ENCODE measurements around the gene OAS1.

OAS1 gene

DNA sequence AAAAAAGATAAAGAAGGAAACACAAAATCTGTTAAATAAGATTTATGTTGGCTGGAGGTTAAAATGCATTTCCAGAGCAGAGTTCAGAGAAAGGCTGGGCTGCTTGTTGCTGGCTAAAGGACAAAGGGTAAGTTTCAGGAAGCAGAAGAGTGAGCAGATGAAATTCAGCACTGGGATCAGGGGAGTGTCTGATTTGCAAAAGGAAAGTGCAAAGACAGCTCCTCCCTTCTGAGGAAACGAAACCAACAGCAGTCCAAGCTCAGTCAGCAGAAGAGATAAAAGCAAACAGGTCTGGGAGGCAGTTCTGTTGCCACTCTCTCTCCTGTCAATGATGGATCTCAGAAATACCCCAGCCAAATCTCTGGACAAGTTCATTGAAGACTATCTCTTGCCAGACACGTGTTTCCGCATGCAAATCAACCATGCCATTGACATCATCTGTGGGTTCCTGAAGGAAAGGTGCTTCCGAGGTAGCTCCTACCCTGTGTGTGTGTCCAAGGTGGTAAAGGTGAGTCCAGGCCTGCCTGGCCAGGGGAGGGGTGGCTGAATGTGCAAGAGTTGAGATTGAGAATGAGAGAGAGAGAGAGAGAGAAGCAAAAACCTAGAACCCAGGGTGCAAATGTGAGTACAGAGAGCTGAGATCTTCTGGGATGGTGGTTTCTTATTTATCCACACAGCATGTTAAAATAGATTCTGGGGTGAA is at the start of gene OAS1:
Gene OAS1, plus strand, starts transcription at position 251 of the 703 bp plus-strand sequence. Its CDS starts 78 bp downstream, at position 329.
- DNase-seq, result no peak

DNA sequence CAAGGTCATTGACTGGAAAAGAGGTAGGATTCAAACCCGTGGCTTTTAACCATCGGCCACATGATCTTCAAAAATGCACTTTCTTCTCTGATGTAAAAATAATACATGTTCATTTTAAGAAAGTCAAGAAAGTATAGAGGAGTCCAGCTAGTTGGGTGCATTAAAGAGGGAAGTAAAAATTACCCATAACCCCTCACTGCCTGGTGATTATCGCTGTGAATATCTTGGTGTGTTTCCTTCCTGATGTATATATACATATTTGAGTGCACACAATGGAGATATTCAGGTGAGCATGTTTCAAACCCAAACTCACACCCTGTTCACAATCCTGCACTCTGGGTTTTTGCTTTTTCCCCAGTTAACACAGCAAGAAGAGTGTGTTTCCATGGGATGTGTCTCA is 47.5 kb upstream of the OAS1 start:
- no peak for DNase-seq

DNA sequence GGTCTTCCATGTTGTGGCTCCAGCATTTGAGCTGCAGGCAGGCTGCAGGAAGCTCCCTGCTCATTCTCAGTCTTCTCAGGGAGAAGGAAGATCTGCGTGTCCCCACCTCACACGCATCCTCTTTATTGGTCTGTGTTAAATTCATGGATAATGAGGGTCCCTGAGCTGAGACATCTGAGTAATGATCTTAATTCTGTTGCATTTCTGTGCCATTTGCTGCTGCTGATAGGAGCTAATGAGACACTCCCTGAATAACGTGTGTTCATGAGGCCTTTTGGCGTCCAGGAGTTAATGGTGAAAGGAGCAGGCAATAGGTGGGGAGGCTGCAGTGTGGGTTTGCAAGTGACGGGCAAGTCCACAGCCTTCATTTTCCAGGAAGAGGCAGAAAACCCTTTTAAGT is 46.6 kb upstream of the OAS1 start:
- no peak for DNase-seq

DNA sequence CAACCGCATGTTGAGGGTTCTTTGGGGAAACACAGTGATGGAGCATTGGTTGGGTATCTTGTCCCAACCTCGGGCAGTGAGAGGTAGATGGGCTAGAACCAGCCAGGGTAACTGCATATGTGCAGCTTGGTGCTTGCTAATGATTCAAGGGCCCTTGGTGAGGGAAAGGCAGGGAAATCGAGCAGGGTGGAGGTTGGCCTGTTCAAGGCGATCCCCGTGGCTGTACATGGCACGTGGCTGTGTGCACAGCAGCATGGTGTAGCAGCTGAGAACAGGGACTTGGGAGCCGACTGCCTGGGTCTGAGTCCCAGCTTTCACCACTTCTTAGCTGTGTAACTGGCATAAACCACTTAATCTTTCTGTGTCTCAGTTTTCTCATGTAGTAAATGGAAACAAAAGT is 45.5 kb upstream of the OAS1 start:
- DNase-seq, result no peak

DNA sequence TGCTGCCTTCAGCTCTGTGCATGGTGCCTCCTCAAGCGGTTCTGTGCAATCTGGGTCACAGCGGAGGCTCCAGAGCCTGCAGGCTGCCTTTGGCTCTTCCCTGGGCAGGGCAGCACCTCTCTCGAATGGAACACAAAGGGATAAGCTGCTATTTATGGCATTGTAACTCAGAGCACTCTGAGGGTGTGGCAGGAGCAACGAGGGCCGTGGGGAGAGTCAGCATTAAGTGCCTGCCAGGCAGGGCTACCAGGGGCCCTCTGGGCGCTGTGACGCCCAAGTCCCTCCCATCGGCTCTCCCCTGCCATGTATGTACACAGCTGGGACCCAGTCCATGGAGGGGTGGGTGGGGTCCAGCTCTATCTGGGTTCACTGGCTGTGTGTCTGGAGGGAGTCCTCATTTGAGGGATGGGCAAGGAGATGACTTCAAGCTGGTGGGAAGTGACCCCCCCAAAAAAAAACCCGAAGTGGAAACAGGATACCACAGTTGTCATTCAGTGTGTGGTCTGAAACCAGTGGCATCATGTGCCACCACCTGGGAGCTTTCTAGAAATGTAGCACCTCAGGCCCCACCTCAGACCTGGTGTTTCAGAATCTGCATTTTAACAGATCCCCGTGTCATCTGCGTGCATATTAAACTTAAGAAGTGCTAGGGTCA is 44.0 kb upstream of the OAS1 start:
- DNase-seq, result no peak

DNA sequence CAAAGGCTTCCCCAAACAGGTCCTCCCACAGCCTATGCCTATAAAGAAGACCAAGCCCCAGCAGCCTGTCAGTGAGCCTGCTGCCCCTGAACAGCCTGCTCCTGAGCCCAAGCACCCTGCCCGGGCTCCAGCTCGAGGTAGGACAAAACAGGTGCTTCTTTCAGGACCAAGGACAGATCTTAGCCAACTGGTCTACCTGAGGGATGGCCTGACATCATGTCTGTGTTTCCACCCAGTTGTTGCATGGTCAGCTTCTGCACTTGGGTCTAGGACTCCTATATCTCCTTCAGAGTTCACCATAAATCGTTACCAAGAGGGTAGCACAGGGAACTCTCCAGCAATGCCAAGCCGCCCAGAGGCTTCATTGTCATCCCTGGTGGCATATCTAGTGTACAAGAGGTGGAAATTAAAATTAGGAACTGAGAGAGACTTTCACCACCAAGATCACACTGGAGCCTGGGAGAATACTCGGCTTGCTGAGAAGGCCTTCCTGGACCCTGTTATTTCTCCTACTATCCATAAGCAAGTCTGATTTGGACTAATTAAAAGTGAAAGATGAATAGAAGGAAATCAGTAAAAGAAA is 38.2 kb upstream of the OAS1 start:
- DNase-seq, result no peak

DNA sequence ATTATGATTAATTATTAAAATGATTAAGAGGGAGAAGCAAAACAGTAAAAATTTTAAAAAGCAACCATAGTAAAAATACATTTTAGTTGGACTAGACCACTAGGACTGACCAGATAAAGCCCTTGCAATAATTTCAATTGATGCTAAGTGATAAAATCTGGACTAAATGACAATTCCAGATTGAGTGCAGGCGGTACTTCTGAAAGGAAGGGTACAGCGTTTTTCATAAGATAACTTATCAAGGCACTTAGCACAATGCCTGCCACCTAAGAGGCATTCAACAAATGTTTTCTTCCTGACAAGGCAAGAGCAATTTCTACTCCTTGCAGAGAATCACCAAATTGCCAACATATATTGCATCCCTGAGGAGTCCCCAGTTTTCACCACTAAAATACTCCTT is 37.7 kb upstream of the OAS1 start:
- DNase-seq, result no peak

DNA sequence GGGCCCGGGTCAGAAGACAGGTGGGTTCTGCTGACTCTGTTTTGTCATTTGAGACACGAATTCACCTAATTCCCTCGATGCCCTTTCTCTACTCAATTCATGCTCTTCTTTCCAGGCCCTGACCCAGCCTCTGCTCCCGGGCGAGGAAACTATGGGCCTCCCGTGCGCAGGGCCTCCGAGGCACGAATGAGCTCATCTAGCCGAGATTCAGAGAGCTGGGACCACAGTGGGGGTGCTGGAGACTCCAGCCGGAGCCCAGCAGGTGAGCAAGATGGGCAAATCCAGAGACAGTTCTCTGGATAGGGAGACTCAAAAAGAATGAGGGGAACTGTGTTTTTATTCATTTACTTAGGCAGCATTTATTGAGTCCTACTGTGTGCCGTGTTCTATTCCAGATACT is 37.0 kb upstream of the OAS1 start:
- no peak for DNase-seq

DNA sequence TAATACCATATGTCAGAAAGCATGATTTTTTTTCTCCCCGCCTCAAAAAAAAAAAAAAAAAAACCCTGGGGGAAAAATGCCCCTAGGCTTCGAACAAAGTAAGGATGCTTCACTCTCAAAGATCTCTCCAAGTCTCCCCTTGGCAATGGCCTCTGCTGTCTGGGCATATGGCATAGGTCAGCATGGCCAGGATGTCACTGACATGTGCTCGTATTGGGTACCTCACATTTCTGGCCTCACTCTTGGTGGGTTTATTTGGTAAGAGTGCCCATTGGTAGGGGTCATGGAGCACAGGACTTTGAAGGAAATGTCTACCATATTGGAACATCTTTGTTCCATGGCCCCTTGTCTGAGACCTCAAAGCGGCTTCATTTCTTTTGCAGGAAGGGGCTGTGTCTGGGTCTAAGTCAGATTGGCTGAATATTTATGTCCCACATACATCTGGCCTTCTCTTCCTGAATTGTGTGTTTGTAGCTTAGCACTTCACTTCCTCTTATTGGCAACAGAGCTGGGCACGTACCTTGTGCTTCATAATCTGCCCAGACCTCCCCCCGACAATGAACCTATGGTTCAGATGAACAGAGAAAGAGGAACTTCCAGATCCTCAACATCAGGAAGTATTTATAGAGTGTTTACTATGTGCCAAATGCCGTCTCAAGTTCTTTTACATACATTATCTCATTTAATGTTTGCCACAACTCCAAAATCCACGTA is 36.3 kb upstream of the OAS1 start:
- no peak for DNase-seq

DNA sequence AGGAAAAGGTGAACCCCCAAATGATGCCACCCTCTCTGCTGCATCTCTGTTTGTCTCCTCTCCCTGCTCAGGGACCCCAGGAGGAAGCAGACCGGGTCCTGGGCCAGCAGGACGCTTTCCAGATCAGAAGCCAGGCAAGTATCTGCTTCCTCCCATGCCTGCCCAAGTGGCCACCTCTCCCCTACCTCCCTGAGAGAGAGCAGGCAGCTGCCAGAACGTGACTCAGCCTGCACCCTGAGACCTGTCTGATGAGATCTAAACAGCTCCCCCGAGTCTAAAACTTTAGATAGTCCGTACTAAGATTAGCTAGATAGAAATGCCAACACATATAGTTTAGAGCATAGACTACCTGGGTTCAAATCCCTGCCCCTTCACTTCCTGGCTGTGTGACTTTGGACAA is 31.2 kb upstream of the OAS1 start:
- DNase-seq, result no peak

DNA sequence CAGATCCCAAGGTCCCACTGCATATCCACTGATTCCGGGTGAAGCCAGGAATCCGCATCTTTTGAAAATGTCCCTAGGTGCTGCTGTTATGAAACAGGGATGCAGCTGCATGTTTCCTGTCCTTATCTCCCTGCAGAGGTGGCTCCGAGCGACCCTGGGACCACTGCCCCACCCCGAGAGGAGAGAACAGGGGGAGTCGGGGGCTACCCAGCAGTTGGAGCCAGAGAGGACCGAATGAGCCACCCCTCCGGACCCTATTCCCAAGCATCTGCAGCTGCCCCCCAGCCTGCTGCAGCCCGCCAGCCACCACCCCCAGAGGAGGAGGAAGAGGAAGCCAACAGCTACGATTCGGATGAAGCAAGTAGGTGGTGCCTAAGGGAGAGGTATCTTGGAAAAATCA is 30.3 kb upstream of the OAS1 start:
- DNase-seq, result no peak

DNA sequence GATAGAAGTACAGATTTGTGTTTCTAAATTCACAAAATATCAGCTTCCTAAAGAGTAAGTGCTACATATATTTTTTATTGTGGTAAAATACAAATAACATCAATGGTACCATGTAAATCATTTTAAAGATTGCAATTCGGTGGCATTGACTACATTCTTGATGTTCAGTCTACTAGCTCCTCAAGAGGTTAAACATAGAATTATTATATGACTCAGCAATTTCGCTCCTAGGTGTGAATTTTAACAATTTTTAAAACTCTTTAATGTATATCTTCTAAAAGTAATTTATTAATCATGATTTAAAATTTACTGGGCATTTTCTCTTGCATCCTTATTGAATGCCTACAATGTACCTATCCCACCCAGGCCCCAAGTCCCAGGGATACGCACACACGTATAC is 29.8 kb upstream of the OAS1 start:
- no peak for DNase-seq

DNA sequence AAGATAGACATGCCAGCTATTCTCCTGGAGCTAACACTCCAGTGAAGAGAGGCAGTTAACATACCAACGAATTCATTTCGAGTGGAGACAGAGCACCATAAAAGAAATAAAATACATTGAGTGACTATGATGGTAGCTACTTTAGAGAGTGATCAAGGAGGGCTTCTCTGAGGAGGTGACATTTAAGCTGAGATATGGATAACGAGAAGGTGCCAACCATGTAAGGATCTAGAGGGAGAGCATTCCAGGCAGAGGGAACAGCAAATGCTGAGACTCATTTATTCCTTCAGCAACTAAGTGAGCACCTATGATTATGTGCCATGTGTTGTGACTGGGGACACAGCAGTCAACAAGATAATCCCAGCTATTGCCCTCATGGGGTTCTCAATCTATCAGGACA is 28.3 kb upstream of the OAS1 start:
- no peak for DNase-seq

DNA sequence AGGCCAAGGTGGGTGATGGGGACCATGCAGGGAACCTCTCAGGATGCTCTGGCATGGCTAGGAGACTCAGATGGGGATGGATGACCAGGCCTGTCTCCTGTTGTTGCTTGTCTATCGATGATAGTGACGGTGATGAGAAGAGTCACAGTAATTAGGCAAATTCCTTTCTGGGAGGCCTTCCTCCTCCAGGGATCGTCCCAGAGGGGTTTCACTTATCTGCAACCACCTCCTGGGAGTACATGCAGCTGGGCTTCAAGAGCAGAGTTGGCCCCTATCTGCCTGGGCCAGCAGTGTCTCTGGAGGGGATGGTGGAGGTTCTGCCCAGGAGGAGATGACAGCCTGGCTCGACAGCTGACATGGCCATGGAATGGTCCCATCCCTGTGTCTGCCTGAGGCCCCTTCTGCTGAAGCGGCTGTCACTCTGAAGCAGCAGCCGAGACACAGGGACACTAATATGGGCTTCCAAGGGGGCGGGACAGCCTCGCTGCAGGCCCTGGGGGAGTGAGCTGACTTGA is 27.5 kb upstream of the OAS1 start:
- no peak for DNase-seq

DNA sequence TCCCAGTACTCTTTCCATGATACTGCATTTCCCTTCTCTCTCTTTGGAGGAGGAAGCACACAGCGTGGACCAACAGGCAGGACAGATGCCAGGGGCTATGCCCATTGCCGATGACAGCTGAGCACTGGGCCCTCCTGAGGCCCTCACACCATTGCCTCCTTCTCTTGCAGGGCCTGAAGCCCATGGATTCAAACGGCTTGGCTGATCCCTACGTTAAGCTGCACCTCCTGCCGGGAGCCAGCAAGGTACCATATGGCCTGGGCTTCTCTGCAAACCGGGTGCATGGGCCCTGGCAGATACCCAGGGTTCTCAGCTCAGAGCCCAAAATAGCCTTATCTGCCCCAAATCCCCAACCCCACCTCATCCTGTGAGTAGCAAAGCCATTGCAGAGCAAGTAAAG is 25.2 kb upstream of the OAS1 start:
- no peak for DNase-seq

DNA sequence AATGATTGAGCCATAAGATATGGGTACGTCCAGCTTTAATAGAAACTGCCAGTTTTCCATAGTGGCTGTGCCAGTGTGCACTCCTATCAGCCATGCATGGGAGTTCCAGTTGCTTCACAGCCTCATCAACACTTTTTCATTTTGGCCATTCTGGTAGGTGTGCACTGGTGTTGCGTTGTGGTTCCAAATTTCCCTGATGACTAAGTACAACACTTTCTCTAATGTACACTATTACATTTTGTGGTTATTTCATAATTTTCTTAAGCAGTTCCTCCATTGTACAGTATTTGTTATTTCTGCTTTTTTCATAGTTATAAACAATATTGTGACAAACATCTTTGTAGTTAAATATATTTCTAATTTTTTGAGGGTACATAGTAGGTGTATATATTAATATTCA is 21.5 kb upstream of the OAS1 start:
- DNase-seq, result no peak

DNA sequence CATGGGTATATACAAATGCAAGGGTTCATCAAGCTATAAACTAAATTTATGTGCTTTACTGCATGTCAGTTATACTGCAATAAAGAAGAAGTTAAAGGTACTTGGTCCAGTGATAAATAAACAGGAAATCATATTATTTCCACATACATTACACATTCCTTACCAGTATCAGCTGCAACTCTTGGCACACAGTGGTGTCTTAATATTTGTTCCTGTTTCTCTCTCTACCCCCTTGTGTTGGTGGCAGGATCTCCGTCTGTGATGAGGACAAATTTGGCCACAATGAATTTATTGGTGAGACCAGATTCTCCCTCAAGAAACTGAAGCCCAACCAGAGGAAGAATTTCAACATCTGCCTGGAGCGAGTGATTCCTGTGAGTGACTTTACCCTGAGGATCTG is 19.2 kb upstream of the OAS1 start:
- DNase-seq, result no peak

DNA sequence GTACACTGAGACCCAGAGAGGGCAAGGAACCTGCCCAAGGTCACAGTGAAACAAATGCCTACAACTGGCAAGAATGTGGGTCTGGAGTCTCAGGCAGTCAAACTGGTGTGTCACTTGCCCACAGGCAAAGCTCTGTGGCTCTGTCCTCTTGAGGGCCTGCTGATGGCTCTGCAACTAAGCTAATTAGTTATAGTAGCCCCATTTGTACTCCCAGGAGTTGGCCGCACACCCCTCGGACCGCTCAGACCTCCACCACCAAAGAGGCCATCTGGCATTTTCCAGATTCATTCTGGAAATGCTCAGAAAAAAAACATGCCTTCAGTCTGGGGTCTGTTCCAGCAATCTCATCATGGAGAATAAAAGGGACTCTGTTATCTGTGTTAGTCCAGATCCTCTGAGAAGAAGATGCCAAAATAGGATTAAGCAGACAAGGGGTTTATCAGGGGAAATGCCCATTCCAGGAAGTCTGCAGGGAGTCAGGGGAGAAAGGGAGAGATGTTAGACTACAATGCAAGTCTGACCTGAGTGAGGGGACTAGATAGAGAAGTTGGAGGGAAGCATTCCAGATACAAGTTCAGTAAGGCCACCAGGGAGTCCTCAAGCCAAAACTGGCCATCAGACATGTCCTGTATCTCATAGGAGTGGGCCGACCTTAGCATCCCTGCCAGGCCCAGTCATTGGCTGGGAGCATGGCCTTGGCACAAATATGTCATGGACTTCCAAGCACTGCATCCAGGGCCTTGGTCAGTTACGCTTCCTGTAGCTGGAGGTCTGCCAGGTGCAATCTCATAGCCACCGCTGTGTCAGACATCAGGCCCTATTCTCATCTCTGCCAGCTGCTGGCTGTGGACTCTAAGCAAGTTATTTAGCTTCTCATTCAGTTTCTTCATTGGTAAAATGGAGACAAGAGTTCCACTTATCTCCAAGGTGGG is 15.4 kb upstream of the OAS1 start:
- no peak for DNase-seq

DNA sequence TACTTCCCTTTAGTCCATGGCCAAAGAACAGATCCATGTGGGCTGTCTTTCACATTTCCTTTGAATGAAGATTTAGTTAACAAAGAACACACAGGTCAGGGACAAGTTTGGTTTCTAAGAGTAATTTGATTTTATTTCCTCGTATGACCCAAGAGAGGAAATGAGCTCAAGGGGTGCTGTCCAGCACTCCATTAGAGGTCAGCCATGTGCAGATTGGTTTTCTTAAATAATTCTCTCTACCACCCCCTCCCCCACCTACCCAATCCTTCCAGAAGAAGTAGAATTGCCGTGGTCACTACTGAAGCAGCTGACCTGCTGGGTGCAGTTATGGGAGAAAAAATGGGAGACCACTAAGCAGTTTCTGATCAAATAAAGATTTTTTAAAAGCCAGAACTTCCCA is 13.9 kb upstream of the OAS1 start:
- DNase-seq, result no peak

DNA sequence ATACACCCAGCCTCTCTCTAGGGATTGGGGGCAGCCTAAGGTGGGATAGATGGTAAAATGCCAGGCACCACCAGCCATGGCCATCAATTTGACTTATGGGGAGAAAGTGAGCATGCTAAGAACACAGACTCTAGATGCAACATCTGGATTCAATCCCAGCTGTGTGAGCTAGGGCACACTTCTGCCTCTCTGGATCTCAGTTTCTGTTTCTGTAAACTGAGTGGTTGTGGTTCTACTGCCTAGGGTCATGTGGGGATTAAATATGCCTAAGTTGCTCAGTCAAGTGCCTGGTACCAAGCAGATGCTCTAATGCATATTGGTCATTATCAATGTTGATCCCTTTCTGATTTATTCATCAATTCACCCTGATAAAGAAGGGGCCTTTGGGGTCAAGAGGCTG is 12.6 kb upstream of the OAS1 start:
- no peak for DNase-seq

DNA sequence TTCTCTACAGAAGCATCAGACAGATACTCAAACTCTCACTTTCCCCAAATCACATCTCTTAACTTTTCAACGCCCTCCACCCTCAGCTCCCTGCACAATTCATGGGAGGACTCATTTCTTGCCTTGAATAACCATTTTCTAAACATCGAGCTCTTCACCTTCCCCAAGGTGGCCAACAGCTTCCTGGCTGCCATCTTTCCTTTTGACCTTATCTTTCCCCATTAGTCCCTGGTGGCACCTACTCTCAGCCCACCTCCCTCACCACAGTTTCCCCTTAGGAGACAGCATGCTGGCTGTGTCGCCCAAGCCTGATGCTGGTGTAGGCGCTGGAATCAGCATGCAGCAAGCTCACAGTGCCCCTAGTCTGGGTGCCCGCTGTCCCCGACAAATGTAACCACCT is 8.4 kb upstream of the OAS1 start:
- no peak for DNase-seq

DNA sequence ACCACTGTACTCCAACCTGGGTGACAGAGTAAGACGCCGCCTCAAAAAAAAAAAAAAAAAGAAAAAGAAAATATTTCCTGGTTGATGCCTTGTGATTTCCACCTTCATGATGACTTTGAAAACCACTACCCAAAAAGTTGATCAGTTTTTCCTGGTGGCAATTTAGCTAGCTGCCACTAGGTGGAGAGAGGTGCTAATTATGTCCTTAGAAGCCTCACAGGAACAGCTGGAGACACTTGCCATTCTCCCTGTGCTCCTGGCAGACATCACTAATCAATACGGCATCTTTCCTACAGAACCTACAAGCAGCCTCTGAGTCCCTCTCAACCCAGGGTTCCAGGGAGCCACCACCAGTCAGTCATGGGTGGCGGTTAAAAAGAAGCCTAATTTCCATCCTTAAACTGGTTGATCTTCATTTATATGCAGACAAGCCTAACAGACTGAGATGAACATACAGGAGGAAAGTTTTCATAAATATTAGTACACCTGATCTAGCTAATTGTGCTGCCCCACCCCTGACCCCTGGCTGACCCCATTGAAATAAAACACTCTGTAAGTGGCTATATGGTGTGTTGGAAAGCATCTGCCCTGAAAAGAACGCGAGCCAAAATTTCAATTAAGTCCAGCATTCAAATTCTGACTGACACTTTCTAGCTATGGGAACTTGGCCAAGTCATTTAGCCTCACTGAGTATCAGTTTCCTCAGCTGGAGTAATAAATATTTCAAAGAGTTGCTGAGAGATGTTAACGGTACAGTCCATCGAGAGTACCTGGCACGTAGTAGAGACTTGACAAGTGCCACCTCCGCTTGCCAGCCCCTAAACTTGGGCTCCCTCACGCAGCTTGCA is 6.2 kb upstream of the OAS1 start:
- peak; percentile 39 for DNase-seq

Measured in stimulated activated naive CD4-positive, alpha-beta T cell treated with Interleukin-2 at 50 U/mL for 16 hours (primary cell).